Neural cell (in vitro differentiated cells): ENCODE results near the gene TSG101. TPM values are rescaled to one million over a fixed set of nuclear protein-coding genes. Genes with fewer than 3 reads are reported as not detected.

Source experiments
- H2AFZ ChIP-seq: fragments of 200-600, 300-800 bp; sonication (generic), shearing (Covaris generic); 2 replicates; pipeline ENCODE4 v1.6.0; 2014; ENCODE audit warnings: low read depth, mild to moderate bottlenecking, antibody characterized with exemption, low read length, moderate library complexity
- H3F3A ChIP-seq: fragments of 200-600 bp; shearing (Covaris generic); 2 replicates; pipeline ENCODE4 v1.6.1; 2016; ENCODE audit warnings: mild to moderate bottlenecking, moderate library complexity, mixed read lengths, antibody characterized with exemption, low read length; ENCODE audit not compliant: insufficient read depth, poor library complexity, severe bottlenecking
- H3K27ac ChIP-seq: fragments of 200-600, 300-800 bp; sonication (generic), shearing (Covaris generic); 2 replicates; pipeline ENCODE4 v1.5.1; 2014; ENCODE audit warnings: mild to moderate bottlenecking, low read length, moderate library complexity
- H3K27me3 ChIP-seq: fragments of 300-800, 200-600 bp; sonication (generic), shearing (Covaris generic); 2 replicates; pipeline ENCODE4 v1.6.0; 2014; ENCODE audit warnings: mild to moderate bottlenecking, low read depth, low read length, moderate library complexity; ENCODE audit not compliant: insufficient read depth
- H3K36me3 ChIP-seq: fragments of 300-800, 200-600 bp; sonication (generic), shearing (Covaris generic); 2 replicates; pipeline ENCODE4 v1.5.1; 2014; ENCODE audit warnings: mild to moderate bottlenecking, antibody characterized with exemption, low read length, moderate library complexity; ENCODE audit not compliant: insufficient read depth
- H3K4me2 ChIP-seq: fragments of 300-800, 200-600 bp; sonication (generic), shearing (Covaris generic); 2 replicates; pipeline ENCODE4 v1.6.0; 2014; ENCODE audit warnings: mild to moderate bottlenecking, low read length
- H3K4me3 ChIP-seq: fragments of 300-800, 200-600 bp; sonication (generic), shearing (Covaris generic); 2 replicates; pipeline ENCODE4 v1.5.1; 2014; ENCODE audit warnings: mild to moderate bottlenecking, low read length, moderate library complexity
- H3K79me2 ChIP-seq: fragments of 200-600 bp; shearing (Covaris generic); replicated peaks from 2 replicates; pipeline ENCODE4 v1.6.0; 2014; ENCODE audit warnings: mild to moderate bottlenecking, low read length, moderate library complexity; ENCODE audit not compliant: insufficient read depth
- H3K9ac ChIP-seq: fragments of 300-800, 200-600 bp; sonication (generic), shearing (Covaris generic); 2 replicates; pipeline ENCODE4 v1.6.1; 2016; ENCODE audit warnings: mild to moderate bottlenecking, low read length, mixed read lengths
- H3K9me2 ChIP-seq: fragments of 200-600 bp; shearing (Covaris generic); 2 replicates; pipeline ENCODE4 v1.6.1; 2016; ENCODE audit warnings: mild to moderate bottlenecking, low read length, mixed read lengths; ENCODE audit not compliant: insufficient read depth
- H3K9me3 ChIP-seq: fragments of 200-600, 300-800 bp; sonication (generic), shearing (Covaris generic); 2 replicates; pipeline ENCODE4 v1.6.1; 2016; ENCODE audit warnings: mild to moderate bottlenecking, mixed run types, low read length, moderate library complexity, mixed read lengths
- H4K20me1 ChIP-seq: fragments of 200-600 bp; shearing (Covaris generic); 2 replicates; pipeline ENCODE4 v1.6.1; 2016; ENCODE audit warnings: mild to moderate bottlenecking, mixed run types; ENCODE audit not compliant: insufficient read depth
- CTCF ChIP-seq: fragments of 450-650 bp; IDR thresholded peaks from 2 replicates; pipeline ENCODE4 v1.5.1; 2014; ENCODE audit warnings: antibody characterized with exemption, mild to moderate bottlenecking, moderate library complexity; ENCODE audit not compliant: poor library complexity, severe bottlenecking
- EP300 ChIP-seq: fragments of 450-650 bp; conservative IDR thresholded peaks from 2 replicates; pipeline ENCODE4 v1.6.1; 2014; ENCODE audit warnings: antibody characterized with exemption, mild to moderate bottlenecking, moderate library complexity; ENCODE audit not compliant: poor library complexity, severe bottlenecking
- EZH2 ChIP-seq: fragments of 200-600, 300-800 bp; shearing (Covaris generic), sonication (generic); IDR thresholded peaks from 2 replicates; pipeline ENCODE4 v1.6.1; 2014; ENCODE audit warnings: antibody characterized with exemption, low read length, borderline replicate concordance, mild to moderate bottlenecking; ENCODE audit not compliant: insufficient read depth, poor library complexity, severe bottlenecking
- MXI1 ChIP-seq: fragments of 450-650 bp; conservative IDR thresholded peaks from 2 replicates; pipeline ENCODE4 v1.6.1; 2014; ENCODE audit warnings: antibody characterized with exemption, mild to moderate bottlenecking; ENCODE audit not compliant: poor library complexity, severe bottlenecking
- POLR2AphosphoS5 ChIP-seq: IDR thresholded peaks from 2 replicates; pipeline ENCODE4 v1.6.1; 2012
- RAD21 ChIP-seq: fragments of 450-650 bp; conservative IDR thresholded peaks from 2 replicates; pipeline ENCODE4 v1.6.1; 2014; ENCODE audit warnings: antibody characterized with exemption, mild to moderate bottlenecking, moderate library complexity
- REST ChIP-seq: IDR thresholded peaks from 2 replicates; pipeline ENCODE4 v1.6.1; 2012; ENCODE audit warnings: borderline replicate concordance
- SMC3 ChIP-seq: fragments of 450-650 bp; conservative IDR thresholded peaks from 2 replicates; pipeline ENCODE4 v1.6.1; 2014; ENCODE audit warnings: antibody characterized with exemption, mild to moderate bottlenecking, moderate library complexity; ENCODE audit not compliant: poor library complexity
- TAF1 ChIP-seq: IDR thresholded peaks from 2 replicates; pipeline ENCODE4 v1.6.1; 2012; ENCODE audit warnings: low read depth
- polyA plus RNA-seq: library from polyadenylated mRNA; depleted of rRNA; stranded (reverse); fragments of >200 nt; gene quantifications from 2 replicates; pipeline ENCODE4 v1.2.3, GENCODE V29; 2014

Gene TSG101
- polyA plus RNA-seq, 1 donor from 2014 or later, result 115 TPM

GRCh38 chr11:18468059-18468458 is 58.7 kb downstream of the TSG101 start:
- Histone ChIP-seq H3K27me3 (no peaks in the 10 kb centered on the region), H3K9me3 (no peaks in the 10 kb centered on the region), H3K9me2 (no peaks in the 10 kb centered on the region), H3K36me3 (no peaks in the 10 kb centered on the region), H3K9ac (no peak overlapping the region), H4K20me1 (no peaks in the 10 kb centered on the region), H3K4me3 (no peak overlapping the region), H3K27ac (no peak overlapping the region), H3K4me2 (no peak overlapping the region), H2AFZ (no peak overlapping the region), H3F3A (no peaks in the 10 kb centered on the region), H3K79me2 (no peaks in the 10 kb centered on the region)
- no peak for TF ChIP-seq MXI1
- TF ChIP-seq EZH2, result no peak
- no peak for TF ChIP-seq TAF1
- no peak for TF ChIP-seq POLR2AphosphoS5
- TF ChIP-seq SMC3, result no peak
- TF ChIP-seq RAD21, result no peak
- TF ChIP-seq REST, result no peak
- no peak for TF ChIP-seq EP300

GRCh38 chr11:18466402-18466801 is 60.3 kb downstream of the TSG101 start:
- H4K20me1 ChIP-seq, result no peaks in the 10 kb centered on the region
- H3K9ac ChIP-seq, result no peak overlapping the region
- H3K4me3 ChIP-seq, result no peak overlapping the region
- no peak overlapping the region for H3K4me2 ChIP-seq
- H3K27me3 ChIP-seq, result no peaks in the 10 kb centered on the region
- H3F3A ChIP-seq, result no peaks in the 10 kb centered on the region
- TF ChIP-seq SMC3, result no peak
- TF ChIP-seq RAD21, result no peak
- TF ChIP-seq EP300, result no peak
- TF ChIP-seq CTCF, result no peak
- no peak for TF ChIP-seq MXI1
- no peak for TF ChIP-seq REST
- TF ChIP-seq TAF1, result no peak
- TF ChIP-seq EZH2, result no peak
- TF ChIP-seq POLR2AphosphoS5, result no peak
- no peaks in the 10 kb centered on the region for H3K9me3 ChIP-seq
- H3K27ac ChIP-seq, result no peak overlapping the region
- H3K9me2 ChIP-seq, result no peaks in the 10 kb centered on the region
- no peaks in the 10 kb centered on the region for H3K79me2 ChIP-seq
- H3K36me3 ChIP-seq, result no peaks in the 10 kb centered on the region
- no peak overlapping the region for H2AFZ ChIP-seq
